ENCODE measurements around the gene MARCHF4.

The MARCHF4 gene

DNA sequence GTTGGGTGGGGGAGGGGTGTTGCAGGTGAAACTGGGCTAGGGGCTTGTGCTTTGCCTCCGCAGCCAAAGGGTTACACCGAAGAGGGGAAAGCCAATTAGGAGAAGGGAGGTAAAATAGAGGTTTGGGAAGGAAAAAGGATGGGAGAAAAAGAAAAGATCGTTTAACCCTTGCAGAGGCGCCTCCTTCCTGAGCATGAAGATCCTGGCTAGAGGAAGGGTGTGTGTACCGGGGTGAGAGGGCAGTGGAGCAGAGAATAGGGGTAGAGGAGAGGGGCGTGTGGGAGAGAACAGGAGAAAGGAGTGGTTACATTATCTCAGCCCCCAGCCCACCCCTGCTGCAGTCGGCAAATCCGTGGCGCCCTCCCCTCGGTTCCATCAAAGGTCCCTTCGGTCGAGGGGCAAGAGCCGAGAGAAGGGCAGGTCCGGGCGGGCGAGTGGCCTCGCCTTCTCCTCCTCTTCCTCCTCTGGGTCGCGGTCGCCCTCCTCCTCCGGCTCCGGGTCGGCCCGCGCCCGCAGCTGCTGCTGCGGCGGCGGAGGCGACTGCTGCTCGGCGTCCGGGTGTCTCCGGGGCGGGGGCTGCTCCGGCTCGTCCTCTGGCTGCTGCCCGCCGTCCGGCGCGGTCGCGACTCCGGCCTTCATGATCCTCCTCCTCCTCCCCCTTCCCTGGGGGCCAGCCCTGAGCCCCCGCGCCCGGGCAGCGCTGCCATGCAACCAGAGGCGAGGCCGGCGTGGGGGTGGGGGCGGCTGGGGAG lies 1.1 kb downstream of the MARCHF4 start:
- no peaks in the 10 kb centered on the region for H3K27me3 ChIP-seq (ENCODE audit: insufficient read depth, low read depth)
- no peak overlapping the region for H2AFZ ChIP-seq (ENCODE audit: low read depth)
- H3K4me2 ChIP-seq, result no peak overlapping the region
- H3K4me1 ChIP-seq (ENCODE audit: low read depth, poor library complexity, severe bottlenecking), result no peaks in the 10 kb centered on the region
- no peaks in the 10 kb centered on the region for H4K20me1 ChIP-seq (ENCODE audit: insufficient read depth)
- no peak overlapping the region for H3K27ac ChIP-seq
- H3K79me2 ChIP-seq (ENCODE audit: insufficient read depth, low read depth), result no peaks in the 10 kb centered on the region
- H3K4me3 ChIP-seq (IDR thresholded peaks at IDR 0.05; ENCODE audit: insufficient read depth, low read depth, low read length), result no peak overlapping the region
- H3K36me3 ChIP-seq (ENCODE audit: insufficient read depth), result no peaks in the 10 kb centered on the region
- TF ChIP-seq, protein P1, sequence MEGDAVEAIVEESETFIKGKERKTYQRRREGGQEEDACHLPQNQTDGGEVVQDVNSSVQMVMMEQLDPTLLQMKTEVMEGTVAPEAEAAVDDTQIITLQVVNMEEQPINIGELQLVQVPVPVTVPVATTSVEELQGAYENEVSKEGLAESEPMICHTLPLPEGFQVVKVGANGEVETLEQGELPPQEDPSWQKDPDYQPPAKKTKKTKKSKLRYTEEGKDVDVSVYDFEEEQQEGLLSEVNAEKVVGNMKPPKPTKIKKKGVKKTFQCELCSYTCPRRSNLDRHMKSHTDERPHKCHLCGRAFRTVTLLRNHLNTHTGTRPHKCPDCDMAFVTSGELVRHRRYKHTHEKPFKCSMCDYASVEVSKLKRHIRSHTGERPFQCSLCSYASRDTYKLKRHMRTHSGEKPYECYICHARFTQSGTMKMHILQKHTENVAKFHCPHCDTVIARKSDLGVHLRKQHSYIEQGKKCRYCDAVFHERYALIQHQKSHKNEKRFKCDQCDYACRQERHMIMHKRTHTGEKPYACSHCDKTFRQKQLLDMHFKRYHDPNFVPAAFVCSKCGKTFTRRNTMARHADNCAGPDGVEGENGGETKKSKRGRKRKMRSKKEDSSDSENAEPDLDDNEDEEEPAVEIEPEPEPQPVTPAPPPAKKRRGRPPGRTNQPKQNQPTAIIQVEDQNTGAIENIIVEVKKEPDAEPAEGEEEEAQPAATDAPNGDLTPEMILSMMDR (conservative IDR thresholded peaks at IDR 0.05; ENCODE audit: low read depth, low read length), result no peak
- no peak overlapping the region for H3K9ac ChIP-seq

DNA sequence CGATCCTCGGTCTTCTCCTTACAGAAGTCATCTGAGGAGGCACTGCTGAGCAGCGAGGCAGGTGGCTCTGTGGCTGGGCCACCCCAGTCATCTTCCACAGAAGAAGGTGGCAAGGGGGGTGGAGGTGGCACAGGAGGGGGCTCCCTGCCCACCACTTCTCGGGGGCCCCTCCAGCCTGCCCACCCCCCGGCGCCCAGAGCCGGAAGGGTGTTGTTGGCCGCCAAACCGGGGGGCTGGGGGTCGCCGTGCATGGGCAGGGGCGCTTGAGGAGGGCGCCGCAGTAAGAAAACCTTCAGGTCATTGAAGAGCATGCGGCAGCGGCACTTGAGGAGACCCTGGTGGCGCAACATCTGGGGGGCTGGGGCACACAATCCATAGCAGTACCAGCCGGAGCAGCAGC lies 2.5 kb downstream of the MARCHF4 start:
- Histone ChIP-seq H3K9ac (no peak overlapping the region), H2AFZ (ENCODE audit: low read depth) (no peak overlapping the region), H3K27me3 (ENCODE audit: insufficient read depth, low read depth) (no peaks in the 10 kb centered on the region), H3K27ac (no peak overlapping the region), H4K20me1 (ENCODE audit: insufficient read depth) (no peaks in the 10 kb centered on the region), H3K4me2 (no peak overlapping the region), H3K4me3 (IDR thresholded peaks at IDR 0.05; ENCODE audit: insufficient read depth, low read depth, low read length) (no peak overlapping the region), H3K79me2 (ENCODE audit: insufficient read depth, low read depth) (no peaks in the 10 kb centered on the region), H3K36me3 (ENCODE audit: insufficient read depth) (no peaks in the 10 kb centered on the region), H3K4me1 (ENCODE audit: low read depth, poor library complexity, severe bottlenecking) (no peaks in the 10 kb centered on the region)
- TF ChIP-seq, protein P1 (conservative IDR thresholded peaks at IDR 0.05; ENCODE audit: low read depth, low read length), result no peak

DNA sequence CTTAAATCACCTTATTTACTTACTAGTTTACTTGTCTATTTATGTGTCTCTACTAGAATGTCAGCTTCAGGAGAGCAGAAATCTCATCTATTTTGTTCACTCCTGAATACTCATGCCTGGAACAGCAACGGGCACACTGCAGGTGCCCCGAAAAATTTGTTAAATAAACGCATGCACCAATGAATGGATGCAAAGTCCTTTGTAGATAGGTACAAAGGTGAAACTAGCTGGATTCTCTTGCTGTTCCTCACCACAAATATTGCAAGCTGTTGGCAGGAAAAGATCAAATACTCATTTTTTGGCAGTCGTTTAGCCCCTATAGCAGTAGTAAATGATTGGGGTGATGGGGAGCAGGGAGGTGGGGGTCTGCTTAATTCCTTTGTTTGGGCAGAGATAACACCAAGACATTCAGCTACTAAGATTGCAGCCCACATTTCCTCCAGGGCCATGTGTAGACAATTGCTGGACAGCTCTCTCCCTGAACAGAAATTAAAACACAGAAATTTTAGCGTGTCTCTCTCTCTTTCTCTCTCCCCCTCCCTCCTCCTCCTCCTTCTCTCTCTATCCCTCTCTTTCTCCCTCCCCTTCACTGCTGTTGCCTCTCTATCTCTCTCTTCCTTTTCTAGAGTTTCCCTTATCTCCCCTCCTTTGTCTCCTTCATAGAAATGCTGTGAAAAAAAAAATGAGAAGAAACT lies 5.4 kb downstream of the MARCHF4 start:
- H3K4me3 ChIP-seq (IDR thresholded peaks at IDR 0.05; ENCODE audit: insufficient read depth, low read depth, low read length), result no peak overlapping the region
- H3K9ac ChIP-seq, result no peak overlapping the region
- no peaks in the 10 kb centered on the region for H3K4me1 ChIP-seq (ENCODE audit: low read depth, poor library complexity, severe bottlenecking)
- no peak overlapping the region for H3K27ac ChIP-seq
- H3K36me3 ChIP-seq (ENCODE audit: insufficient read depth), result no peaks in the 10 kb centered on the region
- H4K20me1 ChIP-seq (ENCODE audit: insufficient read depth), result no peaks in the 10 kb centered on the region
- no peak overlapping the region for H2AFZ ChIP-seq (ENCODE audit: low read depth)
- TF ChIP-seq, protein P1 (conservative IDR thresholded peaks at IDR 0.05; ENCODE audit: low read depth, low read length), result no peak
- no peaks in the 10 kb centered on the region for H3K27me3 ChIP-seq (ENCODE audit: insufficient read depth, low read depth)
- H3K79me2 ChIP-seq (ENCODE audit: insufficient read depth, low read depth), result no peaks in the 10 kb centered on the region
- no peak overlapping the region for H3K4me2 ChIP-seq

DNA sequence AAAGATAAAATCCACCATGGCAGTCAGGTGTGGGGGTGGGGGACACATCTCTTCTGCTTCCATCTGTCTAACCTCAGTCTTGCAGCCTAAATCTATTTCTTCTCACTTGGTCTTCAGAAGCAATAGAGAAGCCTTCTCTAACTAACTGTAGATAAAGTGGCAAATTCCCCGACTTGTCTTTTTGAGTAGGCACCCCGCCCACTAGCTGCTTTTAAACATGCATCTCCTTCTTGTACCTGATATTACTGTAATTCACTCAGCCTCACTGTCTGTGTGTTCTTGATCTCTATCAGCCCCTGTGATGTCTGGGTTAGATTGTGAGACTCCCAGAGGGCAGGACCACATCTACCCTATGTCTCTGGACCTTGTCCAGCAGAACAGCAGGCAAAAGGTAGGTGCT lies 6.8 kb downstream of the MARCHF4 start:
- Histone ChIP-seq H3K36me3 (ENCODE audit: insufficient read depth) (no peaks in the 10 kb centered on the region), H3K4me1 (ENCODE audit: low read depth, poor library complexity, severe bottlenecking) (no peaks in the 10 kb centered on the region), H3K27me3 (ENCODE audit: insufficient read depth, low read depth) (no peaks in the 10 kb centered on the region), H4K20me1 (ENCODE audit: insufficient read depth) (no peaks in the 10 kb centered on the region), H3K4me2 (no peak overlapping the region), H3K27ac (no peak overlapping the region), H3K79me2 (ENCODE audit: insufficient read depth, low read depth) (no peaks in the 10 kb centered on the region), H3K4me3 (IDR thresholded peaks at IDR 0.05; ENCODE audit: insufficient read depth, low read depth, low read length) (no peak overlapping the region), H2AFZ (ENCODE audit: low read depth) (no peak overlapping the region), H3K9ac (no peak overlapping the region)
- TF ChIP-seq, protein P1 (conservative IDR thresholded peaks at IDR 0.05; ENCODE audit: low read depth, low read length), result no peak
